Type B pancreatic cell (in vitro differentiated cells): ENCODE data around the gene ELN. TPM values are rescaled to one million over a fixed set of nuclear protein-coding genes. Genes with fewer than 3 reads are reported as not detected.

Source experiments
- DNase-seq: peaks from one replicate; pipeline ENCODE4 v3.0.0; 2021; ENCODE audit warnings: mixed read lengths; ENCODE audit not compliant: unreplicated experiment; ENCODE audit errors: extremely low spot score
- H3K27ac Mint-ChIP-seq: 2 replicates; pipeline ENCODE4 v1.8.0; 2021; ENCODE audit warnings: mild to moderate bottlenecking, mixed read lengths
- H3K27me3 Mint-ChIP-seq: 2 replicates; pipeline ENCODE4 v1.8.0; 2021; ENCODE audit warnings: mixed read lengths
- H3K36me3 Mint-ChIP-seq: 2 replicates; pipeline ENCODE4 v1.8.0; 2021; ENCODE audit warnings: mixed read lengths
- H3K4me1 Mint-ChIP-seq: one replicate; pipeline ENCODE4 v1.8.0; 2021; ENCODE audit warnings: mixed read lengths; ENCODE audit not compliant: unreplicated experiment
- H3K4me3 Mint-ChIP-seq: 2 replicates; pipeline ENCODE4 v1.8.0; 2021; ENCODE audit warnings: mild to moderate bottlenecking, mixed read lengths
- H3K9me3 Mint-ChIP-seq: 2 replicates; pipeline ENCODE4 v1.8.0; 2021; ENCODE audit warnings: mixed read lengths
- CTCF ChIP-seq: fragments of 200-600 bp; sonication (generic); conservative IDR thresholded peaks from 2 replicates; pipeline ENCODE4 v1.5.0; 2021; ENCODE audit warnings: antibody characterized with exemption, mild to moderate bottlenecking
- total RNA-seq: library from RNA; stranded (reverse); gene quantifications from 2 replicates; pipeline ENCODE4 v1.2.1, GENCODE V29; 2021; ENCODE audit warnings: low replicate concordance

Gene ELN
- total RNA-seq, 1 donor from 2014 or later, result 8.8 TPM

GRCh38 chr7:74014931-74015330 lies 13.0 kb upstream of the ELN start:
- DNase-seq, result no peak
- Mint-ChIP-seq H3K4me1 (peaks cover 19% of the 10 kb centered on the region), H3K27ac (no peak overlapping the region), H3K9me3 (no peaks in the 10 kb centered on the region), H3K4me3 (no peak overlapping the region), H3K27me3 (peaks cover 9% of the 10 kb centered on the region), H3K36me3 (no peaks in the 10 kb centered on the region)
- no peak for TF ChIP-seq CTCF

GRCh38 chr7:74015670-74016069 lies 12.3 kb upstream of the ELN start:
- H3K4me3 Mint-ChIP-seq, result no peak overlapping the region
- peaks cover 23% of the 10 kb centered on the region for H3K4me1 Mint-ChIP-seq
- no peak for TF ChIP-seq CTCF
- H3K36me3 Mint-ChIP-seq, result no peaks in the 10 kb centered on the region
- no peak overlapping the region for H3K27ac Mint-ChIP-seq
- no peak for DNase-seq
- peaks cover 9% of the 10 kb centered on the region for H3K27me3 Mint-ChIP-seq
- H3K9me3 Mint-ChIP-seq, result no peaks in the 10 kb centered on the region

- Mint-ChIP-seq H3K27me3 (peaks cover 9% of the 10 kb centered on the region), H3K9me3 (no peaks in the 10 kb centered on the region), H3K27ac (no peak overlapping the region), H3K36me3 (no peaks in the 10 kb centered on the region), H3K4me3 (peak overlapping the region; percentile 0), H3K4me1 (peaks cover 23% of the 10 kb centered on the region)
- no peak for TF ChIP-seq CTCF
- DNase-seq, result no peak
These were observed 10.8 kb upstream of the ELN start for GRCh38 chr7:74017125-74017524.

- Mint-ChIP-seq H3K9me3 (no peaks in the 10 kb centered on the region), H3K36me3 (no peaks in the 10 kb centered on the region), H3K4me1 (peaks cover 29% of the 10 kb centered on the region), H3K27ac (no peak overlapping the region), H3K27me3 (peaks cover 20% of the 10 kb centered on the region), H3K4me3 (peak overlapping the region; percentile 7)
- TF ChIP-seq CTCF, result no peak
- no peak for DNase-seq
These were observed 9.6 kb upstream of the ELN start for GRCh38 chr7:74018246-74018895.

- Mint-ChIP-seq H3K9me3 (no peaks in the 10 kb centered on the region), H3K27me3 (peaks cover 26% of the 10 kb centered on the region), H3K36me3 (no peaks in the 10 kb centered on the region), H3K4me3 (no peak overlapping the region), H3K4me1 (peaks cover 32% of the 10 kb centered on the region), H3K27ac (no peak overlapping the region)
- no peak for DNase-seq
- TF ChIP-seq CTCF, result no peak
These were observed 8.8 kb upstream of the ELN start for GRCh38 chr7:74019149-74019548.

- H3K36me3 Mint-ChIP-seq, result no peaks in the 10 kb centered on the region
- no peak for TF ChIP-seq CTCF
- peaks cover 33% of the 10 kb centered on the region for H3K27me3 Mint-ChIP-seq
- DNase-seq, result no peak
- peaks cover 33% of the 10 kb centered on the region for H3K4me1 Mint-ChIP-seq
- H3K9me3 Mint-ChIP-seq, result no peaks in the 10 kb centered on the region
- H3K4me3 Mint-ChIP-seq, result no peak overlapping the region
- H3K27ac Mint-ChIP-seq, result no peak overlapping the region
These were observed 7.6 kb upstream of the ELN start for GRCh38 chr7:74020390-74020789.
